Measurements from ENCODE around the gene PTPN13. TPM values are rescaled to one million over a fixed set of nuclear protein-coding genes. Genes with fewer than 3 reads are reported as not detected.

The PTPN13 gene
- total and polyA plus RNA-seq, 4 donors: 21.7 to 170 (median 44.6) TPM

DNA sequence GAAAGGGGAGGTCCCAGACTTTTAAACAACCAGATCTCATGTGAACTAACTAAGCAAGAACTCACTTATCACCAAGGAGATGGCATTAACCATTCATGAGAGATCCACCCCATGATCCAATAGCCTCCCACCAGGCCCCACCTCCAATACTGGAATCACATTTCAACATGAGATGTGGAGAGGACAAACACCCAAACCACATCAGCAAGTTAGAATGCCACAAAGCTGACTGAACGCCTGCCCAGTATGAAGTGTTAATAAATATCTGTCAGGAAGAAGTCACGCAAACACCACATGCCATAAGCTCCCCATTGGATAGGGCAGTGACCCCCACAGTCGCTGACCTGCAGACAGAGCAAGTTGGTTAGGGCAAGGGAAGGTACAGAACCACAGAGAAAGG, 240.8 kb downstream of the PTPN13 start:
- WGBS (ENCODE audit: insufficient coverage): no CpG with 5 or more reads among the region's 3 CpGs
- H3K36me3 ChIP-seq (ENCODE audit: control insufficient read depth, insufficient read depth, low read length): no peaks in the 10 kb centered on the region
- H3K9me3 ChIP-seq (ENCODE audit: control insufficient read depth, insufficient read depth, low read length): peaks cover under 1% of the 10 kb centered on the region
- no peak overlapping the region for H3K27ac ChIP-seq (ENCODE audit: low read depth, low read length)
- H3K4me3 ChIP-seq (ENCODE audit: low read depth, low read length): no peak overlapping the region
- no peak for DNase-seq (ENCODE audit: low read depth in 4 of 6, low spot score in 6 of 6)
- H3K27me3 ChIP-seq (ENCODE audit: control insufficient read depth, insufficient read depth, low read length): no peaks in the 10 kb centered on the region
- H3K4me1 ChIP-seq (ENCODE audit: control insufficient read depth, insufficient read depth, low read length): no peaks in the 10 kb centered on the region

DNA sequence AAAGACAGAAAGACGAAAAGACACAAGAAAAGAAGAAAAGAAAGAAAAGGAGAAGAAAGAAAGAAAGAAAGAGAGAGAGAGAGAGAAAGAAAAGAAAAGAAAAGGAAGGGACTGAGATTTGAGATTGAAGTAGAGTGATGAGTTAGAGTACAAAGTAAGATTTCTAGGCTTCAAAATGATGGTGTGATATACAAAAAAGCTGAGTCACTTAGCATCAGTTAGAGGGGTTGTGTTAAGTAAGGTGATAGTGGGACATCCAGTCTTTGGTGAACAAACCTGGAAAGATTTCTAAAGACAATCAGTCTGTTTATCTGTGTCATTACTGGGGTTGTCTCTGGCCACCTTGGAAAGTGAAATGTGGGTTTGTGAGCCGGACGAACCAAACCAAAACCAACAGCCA, 241.6 kb downstream of the PTPN13 start:
- 100% methylated on average over 1 of the region's 3 CpGs for WGBS (ENCODE audit: insufficient coverage)

DNA sequence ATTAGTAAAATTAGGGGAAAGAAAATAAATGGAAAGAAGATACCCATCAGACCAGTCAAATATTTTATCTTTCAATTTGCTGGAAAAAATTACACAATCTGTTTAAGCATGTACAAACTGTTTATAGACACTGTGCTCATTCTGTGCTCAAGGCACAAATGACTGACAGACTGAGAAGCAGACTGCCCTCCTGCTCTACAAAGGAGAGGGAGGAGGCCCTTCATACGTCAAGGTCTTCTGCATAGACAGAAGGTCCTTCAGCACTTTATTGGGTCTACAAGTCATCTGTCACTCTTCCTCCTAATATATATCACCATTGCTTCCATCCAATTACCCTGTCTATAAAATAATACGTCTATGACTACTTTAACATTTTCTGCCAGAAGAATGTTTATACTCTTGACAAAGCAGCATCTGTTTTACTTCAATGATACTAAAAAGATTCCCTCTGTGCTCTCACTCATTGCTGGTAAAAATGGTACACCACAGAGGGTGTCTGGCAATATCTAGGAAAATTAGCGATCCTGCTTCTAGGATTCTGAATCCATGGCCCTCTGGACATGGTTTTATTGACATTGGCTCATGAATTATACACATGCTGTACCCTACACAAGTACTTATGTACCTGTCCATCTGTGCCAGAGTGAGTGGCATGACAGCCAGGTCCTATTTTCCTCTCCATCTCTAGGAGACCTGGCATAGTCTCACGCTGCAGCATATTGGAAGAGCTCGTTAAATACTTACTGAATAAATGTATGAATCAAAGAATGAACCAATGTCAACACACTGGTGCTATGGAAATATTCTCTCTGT, 243.8 kb downstream of the PTPN13 start:
- Histone ChIP-seq H3K27me3 (ENCODE audit: control insufficient read depth, insufficient read depth, low read length) (no peaks in the 10 kb centered on the region), H3K27ac (ENCODE audit: low read depth, low read length) (no peak overlapping the region), H3K9me3 (ENCODE audit: control insufficient read depth, insufficient read depth, low read length) (no peaks in the 10 kb centered on the region), H3K4me1 (ENCODE audit: control insufficient read depth, insufficient read depth, low read length) (no peaks in the 10 kb centered on the region), H3K4me3 (ENCODE audit: low read depth, low read length) (no peak overlapping the region), H3K36me3 (ENCODE audit: control insufficient read depth, insufficient read depth, low read length) (no peaks in the 10 kb centered on the region)
- DNase-seq (ENCODE audit: low read depth in 4 of 6, low spot score in 6 of 6): peak in 2 of 6 donors; percentile 8 to 79
- 67% methylated on average over 1 of the region's 5 CpGs for WGBS (ENCODE audit: insufficient coverage)

More for the DNA sequence above, 241.6 kb downstream of the PTPN13 start:
- H3K36me3 ChIP-seq (ENCODE audit: control insufficient read depth, insufficient read depth, low read length): no peaks in the 10 kb centered on the region
- no peaks in the 10 kb centered on the region for H3K9me3 ChIP-seq (ENCODE audit: control insufficient read depth, insufficient read depth, low read length)
- no peaks in the 10 kb centered on the region for H3K4me1 ChIP-seq (ENCODE audit: control insufficient read depth, insufficient read depth, low read length)
- DNase-seq (ENCODE audit: low read depth in 4 of 6, low spot score in 6 of 6): no peak
- no peaks in the 10 kb centered on the region for H3K27me3 ChIP-seq (ENCODE audit: control insufficient read depth, insufficient read depth, low read length)
- H3K4me3 ChIP-seq (ENCODE audit: low read depth, low read length): no peak overlapping the region
- H3K27ac ChIP-seq (ENCODE audit: low read depth, low read length): no peak overlapping the region

DNA sequence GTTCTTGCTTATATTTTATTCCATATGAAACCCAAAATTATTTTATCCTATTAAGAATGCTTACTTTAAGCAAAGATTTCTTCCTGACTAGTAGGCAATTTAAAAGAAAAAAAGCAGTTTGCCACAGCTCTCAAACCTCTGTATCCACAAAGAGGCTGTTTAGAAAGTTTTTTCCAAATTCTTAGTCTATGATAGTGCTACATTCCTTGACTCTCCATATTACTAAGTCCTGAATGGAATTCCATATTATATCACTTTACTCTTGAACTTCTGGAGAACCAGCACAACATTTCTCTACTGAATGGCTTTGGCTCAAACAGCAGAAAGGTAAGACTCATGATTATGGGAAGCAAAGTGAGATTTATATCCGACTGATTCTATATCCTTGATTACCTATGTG, 246.7 kb downstream of the PTPN13 start:
- no CpG with 5 or more reads among the region's 1 CpG for WGBS (ENCODE audit: insufficient coverage)
- no peak overlapping the region for H3K4me3 ChIP-seq (ENCODE audit: low read depth, low read length)
- H3K4me1 ChIP-seq (ENCODE audit: control insufficient read depth, insufficient read depth, low read length): no peaks in the 10 kb centered on the region
- no peak for DNase-seq (ENCODE audit: low read depth in 4 of 6, low spot score in 6 of 6)
- no peak overlapping the region for H3K27ac ChIP-seq (ENCODE audit: low read depth, low read length)
- H3K36me3 ChIP-seq (ENCODE audit: control insufficient read depth, insufficient read depth, low read length): no peaks in the 10 kb centered on the region
- H3K27me3 ChIP-seq (ENCODE audit: control insufficient read depth, insufficient read depth, low read length): no peaks in the 10 kb centered on the region
- H3K9me3 ChIP-seq (ENCODE audit: control insufficient read depth, insufficient read depth, low read length): no peaks in the 10 kb centered on the region

DNA sequence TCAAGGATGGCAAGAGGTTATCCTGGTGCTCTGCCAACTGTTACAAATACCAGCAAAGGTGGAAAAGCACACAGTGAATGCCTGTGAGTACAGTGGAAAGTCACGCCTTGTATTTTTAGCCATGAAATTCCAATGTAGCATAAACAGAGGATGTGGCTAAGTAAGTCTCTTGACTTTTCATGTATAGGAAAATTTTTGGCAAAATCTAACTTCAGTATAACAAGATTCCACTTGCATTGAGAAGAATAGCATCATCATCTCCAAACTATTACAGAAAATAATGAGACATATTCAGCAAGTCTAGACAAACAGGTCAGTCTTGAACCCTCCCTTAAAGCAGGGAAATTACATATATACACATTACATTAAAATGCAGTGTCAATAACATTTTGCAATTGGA, 247.2 kb downstream of the PTPN13 start:
- no peak overlapping the region for H3K4me3 ChIP-seq (ENCODE audit: low read depth, low read length)
- no peaks in the 10 kb centered on the region for H3K9me3 ChIP-seq (ENCODE audit: control insufficient read depth, insufficient read depth, low read length)
- WGBS (ENCODE audit: insufficient coverage): no CpG with 5 or more reads among the region's 1 CpG
- H3K4me1 ChIP-seq (ENCODE audit: control insufficient read depth, insufficient read depth, low read length): no peaks in the 10 kb centered on the region
- no peaks in the 10 kb centered on the region for H3K27me3 ChIP-seq (ENCODE audit: control insufficient read depth, insufficient read depth, low read length)
- no peaks in the 10 kb centered on the region for H3K36me3 ChIP-seq (ENCODE audit: control insufficient read depth, insufficient read depth, low read length)
- no peak for DNase-seq (ENCODE audit: low read depth in 4 of 6, low spot score in 6 of 6)
- no peak overlapping the region for H3K27ac ChIP-seq (ENCODE audit: low read depth, low read length)

DNA sequence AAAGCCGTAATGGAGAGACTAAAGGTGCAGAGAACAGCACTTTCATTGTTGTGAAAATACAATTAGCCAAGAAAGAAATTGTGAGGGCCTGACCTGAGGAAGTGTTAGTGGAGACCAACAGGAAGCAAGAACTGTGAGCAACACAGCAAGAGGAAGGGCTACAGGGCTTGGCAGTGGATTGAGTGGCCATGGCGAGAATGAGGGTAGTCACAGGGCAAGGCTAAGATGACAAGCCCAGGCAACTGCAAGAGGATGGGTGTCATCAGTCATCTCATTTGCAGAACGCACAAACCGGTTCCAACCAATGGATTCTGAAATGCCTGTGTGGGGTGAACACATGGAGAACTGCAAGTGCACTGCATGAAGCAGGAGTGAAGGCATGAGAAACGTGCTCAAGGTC, 251.5 kb downstream of the PTPN13 start:
- no peak overlapping the region for H3K27ac ChIP-seq (ENCODE audit: low read depth, low read length)
- no peaks in the 10 kb centered on the region for H3K9me3 ChIP-seq (ENCODE audit: control insufficient read depth, insufficient read depth, low read length)
- H3K27me3 ChIP-seq (ENCODE audit: control insufficient read depth, insufficient read depth, low read length): no peaks in the 10 kb centered on the region
- no peaks in the 10 kb centered on the region for H3K4me1 ChIP-seq (ENCODE audit: control insufficient read depth, insufficient read depth, low read length)
- DNase-seq (ENCODE audit: low read depth in 4 of 6, low spot score in 6 of 6): no peak
- H3K36me3 ChIP-seq (ENCODE audit: control insufficient read depth, insufficient read depth, low read length): no peaks in the 10 kb centered on the region
- WGBS (ENCODE audit: insufficient coverage): 83% methylated on average over 4 of the region's 5 CpGs
- H3K4me3 ChIP-seq (ENCODE audit: low read depth, low read length): no peak overlapping the region

DNA sequence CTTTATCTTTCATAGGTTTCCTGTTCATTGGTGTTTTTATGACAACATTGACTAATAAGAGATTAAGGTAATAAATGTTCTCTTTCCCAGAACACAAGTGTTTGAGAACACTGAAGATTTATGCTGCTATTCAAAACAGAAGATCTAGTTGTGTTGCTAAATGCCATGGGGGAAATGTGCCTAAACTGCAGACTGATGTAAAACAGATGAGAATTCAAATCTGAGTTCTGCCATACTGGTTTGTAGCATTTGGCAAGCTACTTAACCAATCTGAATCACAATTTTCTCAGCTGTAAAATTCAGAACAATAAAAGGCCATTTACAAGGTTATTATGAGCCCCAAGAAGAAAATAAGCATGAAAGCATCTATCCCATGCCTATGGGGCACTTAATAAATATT, 252.8 kb downstream of the PTPN13 start:
- DNase-seq (ENCODE audit: low read depth in 4 of 6, low spot score in 6 of 6): peak in 1 of 6 donors; percentile 3
- H3K27ac ChIP-seq (ENCODE audit: low read depth, low read length): no peak overlapping the region

DNA sequence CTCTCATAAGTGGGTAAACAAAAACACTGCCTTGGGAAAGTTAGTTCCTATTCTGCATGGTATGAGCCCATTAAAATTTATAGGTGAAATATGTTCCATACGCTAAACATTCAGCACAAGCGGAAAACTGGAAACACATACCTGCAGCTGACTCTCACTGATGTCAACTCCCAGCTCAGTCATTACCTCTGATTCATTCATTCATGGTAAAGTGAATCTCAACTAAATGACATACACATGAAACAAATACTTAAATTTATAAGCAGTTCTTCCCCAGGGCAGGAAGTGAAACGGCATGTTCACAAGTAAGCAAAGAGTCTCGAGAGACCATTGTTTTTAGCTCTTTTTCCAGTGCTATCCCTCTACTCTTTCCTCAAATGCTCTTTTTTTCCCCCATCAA, 253.5 kb downstream of the PTPN13 start:
- H3K27me3 ChIP-seq (ENCODE audit: control insufficient read depth, insufficient read depth, low read length): no peaks in the 10 kb centered on the region
- WGBS (ENCODE audit: insufficient coverage): 19% methylated on average over 2 of the region's 4 CpGs
- peak in 1 of 6 donors; percentile 13 for DNase-seq (ENCODE audit: low read depth in 4 of 6, low spot score in 6 of 6)
- H3K4me1 ChIP-seq (ENCODE audit: control insufficient read depth, insufficient read depth, low read length): no peaks in the 10 kb centered on the region
- H3K36me3 ChIP-seq (ENCODE audit: control insufficient read depth, insufficient read depth, low read length): no peaks in the 10 kb centered on the region
- no peak overlapping the region for H3K4me3 ChIP-seq (ENCODE audit: low read depth, low read length)
- no peak overlapping the region for H3K27ac ChIP-seq (ENCODE audit: low read depth, low read length)
- H3K9me3 ChIP-seq (ENCODE audit: control insufficient read depth, insufficient read depth, low read length): no peaks in the 10 kb centered on the region

More for the DNA sequence above, 252.8 kb downstream of the PTPN13 start:
- Histone ChIP-seq H3K4me1 (ENCODE audit: control insufficient read depth, insufficient read depth, low read length) (no peaks in the 10 kb centered on the region), H3K4me3 (ENCODE audit: low read depth, low read length) (no peak overlapping the region), H3K27me3 (ENCODE audit: control insufficient read depth, insufficient read depth, low read length) (no peaks in the 10 kb centered on the region), H3K36me3 (ENCODE audit: control insufficient read depth, insufficient read depth, low read length) (no peaks in the 10 kb centered on the region), H3K9me3 (ENCODE audit: control insufficient read depth, insufficient read depth, low read length) (no peaks in the 10 kb centered on the region)

DNA sequence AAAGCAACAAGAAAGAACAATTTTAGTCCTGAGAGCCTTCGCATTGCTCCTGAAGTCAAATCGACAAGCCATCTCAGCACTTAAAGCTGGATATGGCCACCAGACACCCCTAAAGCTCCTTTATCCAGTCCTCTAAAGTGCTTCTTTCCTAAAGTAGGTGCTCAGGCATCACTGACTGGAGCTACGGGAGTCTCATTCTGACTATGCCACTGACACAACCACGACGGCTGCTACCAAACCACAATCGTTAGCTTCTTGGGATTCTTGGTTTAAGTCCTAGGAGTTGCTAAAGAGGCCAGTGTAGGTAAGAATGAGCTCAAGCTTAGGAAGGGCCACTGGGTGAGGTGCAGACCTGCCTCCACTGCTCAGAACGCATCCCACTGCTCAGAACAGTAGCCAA, 254.0 kb downstream of the PTPN13 start:
- Histone ChIP-seq H3K27me3 (ENCODE audit: control insufficient read depth, insufficient read depth, low read length) (no peaks in the 10 kb centered on the region), H3K4me3 (ENCODE audit: low read depth, low read length) (no peak overlapping the region), H3K36me3 (ENCODE audit: control insufficient read depth, insufficient read depth, low read length) (no peaks in the 10 kb centered on the region), H3K27ac (ENCODE audit: low read depth, low read length) (no peak overlapping the region), H3K4me1 (ENCODE audit: control insufficient read depth, insufficient read depth, low read length) (no peaks in the 10 kb centered on the region), H3K9me3 (ENCODE audit: control insufficient read depth, insufficient read depth, low read length) (no peaks in the 10 kb centered on the region)
- WGBS (ENCODE audit: insufficient coverage): 48% methylated on average over 3 of the region's 7 CpGs
- no peak for DNase-seq (ENCODE audit: low read depth in 4 of 6, low spot score in 6 of 6)

Measured in spinal cord (tissue), 10 donors.